NCI-H2107 treated with DMSO at 0.1 percent for 48 hours (cell line): ENCODE results near the gene DMRTB1.

ENCODE experiments used
- DNase-seq: peaks from one replicate; lab custom pipeline; 2025; ENCODE audit not compliant: unreplicated experiment; lab: John Stamatoyannopoulos, UW

DMRTB1 gene

DNA sequence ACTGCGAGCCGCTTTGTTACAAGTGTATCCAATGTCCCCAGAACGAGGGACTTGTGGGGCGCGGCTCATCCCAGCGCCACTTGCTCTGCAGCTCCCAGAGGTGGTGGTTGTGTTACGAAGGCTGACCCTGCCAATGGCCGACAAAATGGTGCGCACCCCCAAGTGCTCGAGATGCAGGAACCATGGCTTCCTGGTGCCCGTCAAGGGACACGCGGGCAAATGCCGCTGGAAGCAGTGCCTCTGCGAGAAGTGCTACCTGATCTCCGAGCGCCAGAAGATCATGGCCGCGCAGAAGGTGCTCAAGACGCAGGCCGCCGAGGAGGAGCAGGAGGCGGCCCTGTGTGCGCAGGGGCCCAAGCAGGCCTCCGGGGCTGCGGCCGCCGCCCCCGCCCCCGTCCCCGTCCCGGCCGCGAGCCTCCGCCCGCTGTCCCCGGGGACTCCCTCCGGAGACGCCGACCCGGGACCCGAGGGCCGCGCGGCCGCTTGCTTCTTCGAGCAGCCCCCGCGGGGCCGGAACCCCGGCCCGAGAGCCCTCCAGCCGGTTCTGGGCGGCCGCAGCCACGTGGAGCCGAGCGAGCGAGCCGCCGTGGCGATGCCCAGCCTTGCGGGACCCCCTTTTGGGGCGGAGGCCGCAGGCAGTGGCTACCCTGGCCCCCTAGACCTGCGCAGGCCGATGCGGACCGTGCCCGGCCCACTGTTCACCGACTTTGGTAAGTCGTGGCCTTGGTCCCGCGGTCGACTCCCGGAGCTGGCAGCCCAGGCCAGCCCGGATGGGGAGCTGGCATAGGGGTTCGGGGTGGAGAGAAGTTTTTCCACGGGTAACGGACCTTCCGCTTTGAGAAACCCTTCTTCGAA lies at the start of gene DMRTB1:
DMRTB1 (plus strand) TSS at position 79 of the 855 bp plus-strand sequence; CDS start at position 134, 55 bp downstream.
- DNase-seq, result no peak

DNA sequence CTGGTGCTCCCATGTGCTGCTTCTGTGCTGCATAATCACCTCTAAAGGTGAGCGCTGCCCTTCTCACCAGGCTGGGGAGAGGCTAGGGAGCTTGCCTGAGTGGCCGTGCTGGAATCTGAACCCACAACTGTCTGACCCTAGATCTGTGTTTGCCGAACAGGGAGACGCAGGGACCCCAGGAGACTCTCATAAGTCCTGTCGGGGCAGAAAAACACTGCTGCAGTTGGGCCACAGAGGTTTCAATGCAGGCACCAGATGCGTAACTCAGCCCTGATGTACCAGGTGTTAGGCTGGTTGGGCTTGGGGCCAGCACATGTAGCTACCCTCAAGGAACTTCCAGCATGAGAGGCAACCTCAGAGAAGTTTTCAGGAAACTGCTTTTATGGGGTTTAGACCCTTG lies 49.5 kb upstream of the DMRTB1 start:
- no peak for DNase-seq

DNA sequence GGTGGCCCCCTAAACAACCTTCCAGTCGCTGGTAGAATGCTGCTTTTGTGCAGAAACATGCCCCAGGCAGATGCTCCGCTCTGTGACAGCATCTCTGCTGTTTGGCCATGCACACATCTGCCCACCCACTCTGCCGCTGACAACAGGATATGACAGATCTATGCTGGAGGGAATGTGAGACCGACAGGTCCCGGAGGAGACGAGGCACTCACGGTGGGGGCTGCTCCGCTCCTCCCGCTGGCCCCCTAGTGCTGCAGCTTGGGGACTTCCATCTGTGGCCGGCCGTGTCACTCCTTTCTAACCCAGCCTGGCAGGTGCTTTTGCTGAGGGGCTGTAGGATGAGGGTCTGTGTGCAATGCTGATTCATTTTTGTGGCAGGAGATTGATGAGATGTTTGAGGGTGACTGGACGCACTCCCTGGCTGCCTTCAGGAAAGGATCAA lies 49.1 kb upstream of the DMRTB1 start:
- DNase-seq, result no peak

DNA sequence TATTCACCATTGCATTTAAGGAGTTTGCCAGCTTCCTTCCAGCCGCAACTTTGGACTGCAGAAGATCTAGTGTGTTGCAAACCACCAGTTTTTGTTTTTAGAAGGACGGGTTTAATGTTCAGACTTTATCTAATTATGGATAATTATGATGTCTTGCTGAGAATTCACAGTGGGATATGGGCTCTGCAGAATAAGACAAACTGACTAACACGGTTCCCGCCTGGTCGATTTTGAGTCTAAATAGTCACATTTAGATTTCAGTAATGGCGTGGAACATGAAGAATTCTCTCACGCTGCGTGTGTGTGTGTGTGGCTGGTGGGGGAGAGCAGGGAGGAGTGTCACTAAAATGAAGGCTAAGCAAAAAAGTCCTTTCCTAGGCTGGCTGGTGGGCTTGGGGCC lies 48.5 kb upstream of the DMRTB1 start:
- no peak for DNase-seq

DNA sequence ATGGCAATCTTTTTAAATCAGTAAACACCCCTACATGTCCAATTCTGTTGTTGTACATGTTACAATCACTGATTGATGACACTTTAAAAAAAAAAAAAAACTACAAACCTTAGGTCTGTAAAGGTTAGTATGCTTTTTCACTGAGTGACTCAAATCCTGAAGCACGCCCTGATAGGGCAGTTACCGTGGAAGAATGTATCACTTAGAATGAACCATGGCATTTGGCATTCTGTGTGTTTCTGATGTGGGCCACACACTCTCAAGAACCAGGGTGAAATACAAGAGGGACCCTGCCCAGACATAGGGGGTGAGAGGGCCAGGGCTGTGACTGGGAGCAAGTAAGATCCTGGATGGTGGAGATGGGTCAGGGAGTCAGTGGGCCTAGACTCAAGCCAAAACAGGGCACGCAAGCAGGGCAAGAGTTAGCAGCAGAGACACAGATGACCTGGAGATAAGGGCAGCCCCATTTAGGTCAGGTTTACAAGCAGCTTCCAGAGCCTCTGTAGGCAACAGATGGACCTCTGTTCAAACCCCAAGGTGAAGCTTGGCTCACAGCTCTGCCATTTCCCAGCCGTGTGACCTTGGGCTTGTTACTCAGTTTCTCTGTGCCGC lies 47.6 kb upstream of the DMRTB1 start:
- no peak for DNase-seq

DNA sequence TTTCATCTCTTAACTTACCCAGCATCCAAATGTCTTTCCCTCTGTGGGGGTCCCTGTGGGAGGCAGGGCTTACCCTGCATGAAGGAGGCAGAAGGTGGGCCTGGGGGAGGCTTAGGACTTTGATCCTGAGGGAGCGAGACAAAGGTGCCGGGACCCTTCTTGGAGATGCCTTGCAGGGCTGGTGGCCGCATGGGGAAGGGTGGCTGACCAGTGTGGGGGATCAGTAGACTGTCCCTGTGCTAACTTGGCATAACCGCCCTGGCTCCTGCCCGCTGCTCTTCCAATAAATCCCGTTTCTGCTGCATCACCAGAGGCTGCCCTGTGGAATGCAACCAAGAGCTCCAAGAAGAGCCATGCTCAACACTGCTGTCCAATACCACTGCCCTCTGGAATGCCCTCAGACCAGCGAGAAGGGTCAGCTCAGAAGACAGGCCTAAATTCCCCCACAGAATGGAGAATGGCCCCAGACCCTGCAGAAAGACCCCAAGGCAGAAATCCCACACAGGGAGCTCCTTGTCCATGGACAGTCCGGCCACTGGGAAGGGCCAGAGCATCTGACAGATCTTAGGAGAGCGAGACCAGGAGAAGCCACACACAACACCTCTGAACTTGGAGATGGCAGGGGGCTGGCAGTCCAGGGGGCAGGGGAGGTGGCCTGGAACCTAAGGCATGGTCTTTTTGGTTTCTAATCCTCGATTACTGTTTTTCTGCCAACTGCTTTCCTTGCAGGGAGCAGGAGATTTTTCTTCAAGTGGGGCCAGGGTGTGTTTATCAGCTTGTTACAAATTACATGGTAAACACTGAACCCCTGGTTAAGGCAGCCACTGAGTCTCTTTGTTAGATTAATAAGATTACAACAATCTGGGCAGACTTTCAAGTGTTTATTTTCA lies 46.7 kb upstream of the DMRTB1 start:
- DNase-seq, result no peak

DNA sequence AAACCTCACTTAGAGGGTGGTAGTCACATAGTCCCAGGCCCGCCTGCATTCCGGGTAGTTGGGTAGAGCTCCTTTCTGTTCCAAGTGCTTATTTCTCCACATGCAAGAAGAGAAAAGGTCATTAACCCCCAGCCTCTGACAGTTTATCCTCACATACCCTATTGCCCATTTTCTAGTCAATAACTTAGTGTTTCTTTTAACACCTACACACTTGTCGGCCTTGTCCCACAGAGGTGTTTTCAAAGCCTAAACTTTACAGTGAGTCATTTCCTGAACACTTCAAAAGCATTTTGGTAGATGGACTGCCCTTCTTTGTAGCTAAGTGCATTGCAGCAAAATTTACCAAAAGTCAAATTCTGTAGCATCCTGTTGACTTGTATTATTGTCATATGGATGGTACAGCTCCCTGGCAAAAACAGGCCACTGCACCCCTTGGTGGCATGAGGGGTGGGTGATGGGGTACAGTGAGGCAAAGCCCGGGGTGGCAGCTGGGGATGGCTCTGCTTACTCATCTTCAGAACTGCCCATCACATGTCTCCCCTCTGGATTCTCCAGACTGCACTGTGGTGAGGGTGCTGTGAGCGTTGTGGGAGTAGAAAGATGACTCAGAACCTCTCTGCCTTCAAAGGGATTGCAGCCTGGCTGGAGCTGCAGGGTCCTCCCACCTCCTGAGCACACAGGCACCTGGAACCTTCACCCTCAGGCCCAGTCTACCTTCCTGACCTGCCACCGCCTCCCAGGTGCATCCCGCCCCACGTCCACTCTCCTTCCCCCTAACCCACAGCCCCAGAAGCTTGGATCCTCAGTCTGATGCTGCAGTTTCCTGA lies 45.8 kb upstream of the DMRTB1 start:
- no peak for DNase-seq

DNA sequence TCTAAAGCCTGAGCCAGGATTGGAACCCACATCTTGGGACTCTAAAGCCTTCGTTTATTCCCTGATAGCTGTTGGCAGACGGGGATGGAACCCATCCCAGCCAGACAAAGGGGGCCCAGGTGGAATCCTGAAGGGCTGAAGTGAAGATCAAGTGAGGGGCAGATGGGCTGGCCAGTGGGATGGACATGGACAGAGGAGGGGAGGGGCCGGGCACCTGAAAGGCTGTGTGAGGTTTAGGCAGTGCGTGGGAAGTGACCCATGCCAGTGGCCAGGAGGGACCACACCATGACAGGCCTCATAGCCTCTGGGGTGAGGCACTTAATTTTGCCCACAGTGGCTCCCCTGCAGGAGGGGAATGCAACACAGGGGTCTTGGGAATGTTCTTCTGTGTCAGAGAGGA lies 44.6 kb upstream of the DMRTB1 start:
- no peak for DNase-seq

DNA sequence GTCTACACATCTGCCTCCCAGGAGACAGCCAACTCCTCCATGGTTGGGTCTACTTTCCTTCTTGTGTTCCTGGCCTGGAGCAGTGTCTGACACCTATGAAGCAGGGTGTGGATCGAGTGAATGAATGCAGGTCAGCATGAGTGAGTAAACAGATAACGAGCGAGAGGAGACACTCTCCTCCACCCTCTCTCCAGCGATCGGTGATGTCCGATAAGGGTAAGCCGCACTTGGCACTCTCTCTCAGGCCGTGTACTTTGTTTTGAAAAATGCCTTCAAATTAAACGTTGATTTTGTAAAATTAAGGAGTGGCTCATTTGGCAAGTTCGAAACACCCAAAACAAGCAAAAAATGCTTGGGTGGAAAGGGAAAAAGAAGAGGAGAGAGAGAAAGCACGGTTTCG lies 43.8 kb upstream of the DMRTB1 start:
- no peak for DNase-seq

DNA sequence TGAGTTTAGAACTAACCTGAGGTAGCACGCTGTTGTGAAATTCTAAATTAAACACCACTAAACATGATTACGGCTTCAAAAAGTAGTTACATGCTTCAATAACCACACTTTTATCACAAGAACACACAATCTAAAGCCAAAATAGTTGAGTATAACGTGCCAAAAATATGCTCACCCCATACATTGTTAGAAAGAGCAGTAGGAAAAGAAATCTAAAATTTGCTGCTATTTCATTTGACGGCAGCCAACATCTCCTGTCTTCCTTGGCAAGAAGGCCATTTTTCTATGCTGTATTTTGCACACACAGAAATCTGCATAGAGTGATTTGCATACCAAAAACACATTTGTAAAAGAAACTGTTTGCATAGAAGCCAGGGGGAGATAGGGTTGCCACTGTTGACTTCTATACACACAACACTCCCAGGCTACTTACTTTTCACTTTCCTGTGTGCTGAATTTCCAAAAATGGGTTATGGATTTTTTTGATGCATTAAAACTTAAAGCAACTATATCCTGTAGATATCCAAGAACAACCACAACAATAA lies 42.9 kb upstream of the DMRTB1 start:
- DNase-seq, result no peak

DNA sequence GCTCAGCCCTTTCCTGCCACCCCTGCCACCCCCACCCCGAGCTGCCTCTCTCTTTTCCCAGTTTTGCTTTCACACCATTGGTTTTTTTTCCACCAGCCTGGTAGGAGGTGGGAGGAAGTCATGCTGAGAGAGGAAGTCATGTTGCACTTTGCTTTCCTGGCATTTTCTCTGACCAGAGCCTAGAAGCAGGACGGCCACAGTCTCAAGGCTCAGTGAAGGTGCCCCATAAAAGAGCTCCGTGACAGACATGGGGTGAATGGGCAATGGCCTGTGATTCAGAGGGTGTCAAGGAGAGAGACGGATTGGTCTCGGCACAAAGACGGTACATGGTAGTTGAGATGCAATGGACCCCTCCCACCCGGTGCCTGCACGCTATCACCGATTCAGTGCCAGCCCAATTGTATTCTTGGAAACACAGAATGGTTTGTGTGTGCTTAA lies 42.1 kb upstream of the DMRTB1 start:
- DNase-seq, result no peak

DNA sequence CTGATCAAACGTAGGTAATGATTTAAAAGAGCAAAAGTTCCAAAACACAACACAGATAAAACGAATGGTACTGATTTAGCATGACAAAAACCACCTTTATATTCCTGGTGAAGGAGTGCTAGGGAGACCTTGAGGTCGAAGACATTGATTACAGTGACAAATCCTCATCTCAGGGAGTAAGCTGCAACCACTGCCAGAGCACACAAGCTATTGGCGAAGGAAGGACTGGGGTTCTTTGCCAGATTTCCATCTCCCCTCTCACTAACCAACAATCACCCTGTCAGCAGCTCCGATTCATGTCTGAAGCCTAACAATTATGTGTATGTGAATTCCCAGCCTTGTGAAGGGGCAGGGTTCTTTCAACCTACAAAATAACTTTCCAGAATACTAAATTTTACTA lies 40.2 kb upstream of the DMRTB1 start:
- no peak for DNase-seq

DNA sequence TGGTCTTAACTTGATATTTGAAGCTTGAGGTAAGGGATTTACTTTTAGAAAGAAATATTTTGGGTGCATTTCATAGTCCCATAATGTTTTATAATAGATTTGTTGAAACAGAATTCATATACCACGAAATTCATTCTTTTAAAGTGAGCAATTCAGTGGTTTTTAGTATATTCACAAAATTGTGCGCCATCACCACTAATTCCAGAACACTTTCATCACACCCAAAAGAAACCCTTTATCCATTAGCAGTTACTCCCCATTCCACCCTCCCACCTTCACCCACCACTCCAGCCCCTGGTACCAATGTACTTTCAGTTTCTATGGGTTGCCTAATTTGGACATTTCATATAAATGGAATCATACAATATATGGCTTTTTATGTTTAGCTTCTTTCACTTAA lies 38.9 kb upstream of the DMRTB1 start:
- DNase-seq, result no peak

DNA sequence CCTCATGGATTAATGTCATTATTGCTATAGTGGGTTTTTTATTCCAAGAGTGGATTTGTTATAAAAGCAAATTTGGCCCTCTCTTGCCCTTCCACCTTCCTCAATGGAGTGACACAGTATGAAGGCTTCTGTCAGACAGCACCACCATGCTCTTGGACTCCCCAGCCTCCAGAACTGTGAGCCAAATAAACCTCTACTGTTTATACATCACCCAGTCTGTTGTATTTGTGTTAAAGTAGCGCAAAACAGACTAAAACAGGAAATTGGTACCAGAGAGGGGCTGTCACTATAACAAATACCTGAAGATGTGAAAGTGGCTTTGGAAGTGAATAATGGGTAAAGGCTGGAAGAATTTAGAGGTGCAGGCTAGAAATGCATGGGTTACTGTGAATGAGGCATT lies 38.0 kb upstream of the DMRTB1 start:
- no peak for DNase-seq

DNA sequence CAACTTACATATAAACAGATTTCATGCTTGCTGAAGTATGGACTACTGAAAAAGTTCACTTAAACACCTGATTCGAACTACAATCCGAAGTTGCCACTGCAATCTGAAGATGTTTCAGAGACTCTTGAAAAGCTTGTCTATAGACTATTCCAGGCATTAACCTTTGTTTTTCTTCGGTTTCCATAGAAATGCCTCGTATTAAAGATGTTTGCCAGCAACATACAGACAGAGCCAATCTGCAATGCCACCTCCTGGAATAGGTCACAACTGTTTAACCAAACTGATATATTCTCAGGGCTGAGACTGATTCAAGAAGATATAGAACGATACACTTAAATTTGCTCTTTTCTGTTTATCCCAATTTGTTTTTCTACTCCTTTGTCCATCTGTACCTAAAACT lies 28.9 kb upstream of the DMRTB1 start:
- no peak for DNase-seq

DNA sequence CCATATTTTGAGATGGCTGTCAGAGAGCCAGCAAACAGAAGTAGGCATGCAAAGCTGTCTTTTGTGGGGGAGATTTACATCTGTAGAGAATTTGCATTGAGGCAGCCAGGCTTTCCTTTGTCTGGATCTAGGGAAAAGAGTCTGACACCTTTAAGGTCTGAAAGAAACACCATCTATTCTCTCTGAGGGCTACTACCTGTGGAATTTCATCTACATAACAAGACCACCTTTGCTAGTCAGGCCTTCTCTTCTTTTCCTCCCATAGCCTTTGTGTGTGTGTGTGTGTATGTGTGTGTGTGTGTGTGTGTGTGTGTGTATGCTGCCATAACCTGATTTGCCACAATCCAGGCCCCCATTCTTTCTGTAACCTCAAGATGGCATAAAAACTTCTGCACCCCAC lies 28.4 kb upstream of the DMRTB1 start:
- no peak for DNase-seq

DNA sequence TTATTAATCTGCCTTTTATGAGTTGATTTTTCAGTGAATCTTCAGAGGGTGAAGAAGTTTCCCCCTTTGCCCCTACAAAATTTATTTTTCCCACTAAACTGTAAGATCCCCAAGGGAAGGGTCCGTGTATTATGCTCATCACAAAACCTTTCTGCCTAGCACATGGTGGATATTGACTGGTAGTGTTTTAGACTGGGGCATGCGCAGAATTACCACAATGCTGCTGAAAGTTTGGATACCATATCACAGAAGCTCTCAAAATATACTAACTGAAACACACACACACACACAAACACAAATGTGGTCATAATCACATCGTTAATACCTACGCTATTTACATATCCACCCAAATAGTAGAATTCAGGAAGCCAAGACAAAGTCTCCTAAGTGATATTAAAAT lies 28.0 kb upstream of the DMRTB1 start:
- no peak for DNase-seq

DNA sequence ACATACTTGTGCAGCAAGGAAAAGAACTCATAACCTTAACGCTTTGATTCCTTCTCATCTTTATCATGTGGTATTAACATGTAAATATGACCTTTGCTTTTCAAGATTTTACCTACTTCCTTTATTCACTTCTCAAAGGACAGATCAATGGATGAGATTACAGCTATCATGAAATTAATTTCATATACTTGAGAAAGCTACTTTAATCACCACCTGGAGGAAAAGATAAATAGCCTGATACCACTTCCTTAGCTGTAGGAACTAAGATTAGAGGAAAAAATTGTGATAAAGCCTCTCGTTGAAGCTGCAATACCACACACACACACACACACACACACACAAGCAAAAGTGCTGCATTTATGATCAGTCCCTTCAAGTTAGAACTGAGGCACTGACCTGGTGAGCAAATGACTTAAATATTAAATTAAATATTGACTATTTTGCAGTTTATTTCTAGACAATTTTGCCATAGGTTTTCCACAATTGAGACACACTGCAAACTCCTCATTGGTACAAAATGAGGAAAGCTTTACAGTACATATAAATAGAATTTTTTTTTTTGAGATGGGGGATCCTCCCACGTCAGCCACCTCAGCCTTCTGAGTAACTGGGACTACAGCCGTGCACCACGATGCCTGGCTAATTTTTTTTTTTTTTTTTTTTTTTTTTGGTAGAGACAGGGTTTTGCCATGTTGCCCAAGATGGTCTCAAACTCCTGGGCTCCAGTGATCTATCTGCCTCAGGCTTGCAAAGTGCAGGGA lies 27.2 kb upstream of the DMRTB1 start:
- DNase-seq, result no peak

DNA sequence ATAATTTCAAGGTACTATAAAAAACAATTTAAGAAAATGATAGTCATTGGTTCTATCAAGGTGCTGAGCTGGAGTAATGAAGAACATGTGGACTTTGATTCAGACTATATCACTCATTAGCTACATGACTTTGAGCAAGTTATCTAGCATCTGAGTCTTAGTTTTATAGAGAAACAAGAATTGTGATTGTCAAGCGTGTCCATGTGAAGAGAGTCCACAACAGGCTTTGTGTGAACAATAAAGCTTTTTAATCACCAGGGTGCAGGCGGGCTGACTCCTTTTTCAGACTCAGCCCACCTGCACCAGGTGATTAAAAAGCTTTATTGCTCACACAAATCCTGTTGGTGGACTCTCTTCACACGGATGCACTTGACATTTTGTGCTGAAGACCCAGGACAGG lies 26.6 kb upstream of the DMRTB1 start:
- DNase-seq, result no peak
